Esophagus (tissue), 2 donors: ENCODE results near the gene RNU5B-1. TPM values are rescaled to one million over a fixed set of nuclear protein-coding genes. Genes with fewer than 3 reads are reported as not detected.

Source experiments
- H3K27ac ChIP-seq, 2 donors: one replicate each; pipeline ENCODE4 v1.5.1; 2013; ENCODE audit warnings: low read depth in 2 of 2, mild to moderate bottlenecking in 2 of 2, inconsistent platforms in 1 of 2, low read length in 1 of 2, moderate library complexity in 1 of 2
- H3K27me3 ChIP-seq, 2 donors: one replicate each; pipeline ENCODE4 v1.6.1; 2013; ENCODE audit warnings: low read length in 2 of 2, control low read depth in 1 of 2, mild to moderate bottlenecking in 1 of 2; ENCODE audit not compliant: insufficient read depth in 2 of 2, control insufficient read depth in 1 of 2
- H3K36me3 ChIP-seq, 2 donors: one replicate each; pipeline ENCODE4 v1.6.1; 2013; ENCODE audit warnings: low read length in 1 of 2; ENCODE audit not compliant: control insufficient read depth in 2 of 2, insufficient read depth in 2 of 2
- H3K4me1 ChIP-seq, 2 donors: one replicate each; pipeline ENCODE4 v1.6.1; 2013; ENCODE audit warnings: low read length in 1 of 2; ENCODE audit not compliant: control insufficient read depth in 2 of 2, insufficient read depth in 2 of 2
- H3K4me3 ChIP-seq, 2 donors: one replicate each; pipeline ENCODE4 v1.5.1; 2013; ENCODE audit warnings: low read length in 2 of 2, mild to moderate bottlenecking in 2 of 2, low read depth in 1 of 2, moderate library complexity in 1 of 2
- H3K9me3 ChIP-seq, 2 donors: one replicate each; pipeline ENCODE4 v1.6.1; 2013; ENCODE audit warnings: mild to moderate bottlenecking in 2 of 2, low read depth in 1 of 2, low read length in 1 of 2, moderate library complexity in 1 of 2; ENCODE audit not compliant: control insufficient read depth in 2 of 2, insufficient read depth in 1 of 2
- WGBS, 2 donors: extraction: QIAGEN DNeasy Blood & Tissue Kit; methylation state at CpG; one replicate each; pipeline ENCODE4 v1.1.7; 2013; 5-methylcytosine and 5-hydroxymethylcytosine counted together
- polyA plus RNA-seq, 2 donors: library from polyadenylated mRNA; stranded (reverse); fragments of 200-250 nt; gene quantifications; one replicate each; pipeline ENCODE4 v1.2.3, GENCODE V29; 2013
- donor health status: healthy with polysubstance abuse.
- donor health status: Bipolar disorder and iron deficiency.

Gene RNU5B-1
- polyA plus RNA-seq, 2 donors = not detected

DNA sequence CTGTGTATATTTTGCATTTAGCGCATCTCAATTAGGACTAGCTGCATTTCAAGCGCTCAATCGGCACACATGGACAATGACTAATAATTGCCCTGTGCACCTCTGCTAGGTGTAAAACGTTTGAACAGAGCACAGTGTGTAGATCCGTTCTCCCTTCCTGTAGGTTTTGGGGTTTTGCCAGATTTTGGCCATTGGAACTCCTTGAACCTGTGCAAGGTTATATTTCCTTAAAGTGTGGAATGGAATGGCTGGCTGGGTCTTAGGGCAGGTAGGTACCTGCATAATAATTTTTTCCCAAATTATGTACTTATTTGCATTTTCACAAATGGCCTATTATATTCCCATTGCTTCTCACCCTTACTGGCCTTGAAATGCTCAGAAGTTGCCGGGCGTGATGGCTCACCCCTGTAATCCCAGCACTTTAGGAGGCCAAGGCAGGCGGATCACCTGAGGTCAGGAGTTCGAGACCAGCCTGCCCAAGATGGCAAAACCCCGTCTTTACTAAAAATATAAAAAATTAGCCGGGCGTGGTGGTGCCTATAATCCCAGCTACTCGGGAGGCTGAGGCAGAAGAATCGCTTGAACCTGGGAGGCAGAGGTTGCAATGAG is 777 bp downstream of the RNU5B-1 start:
- Histone ChIP-seq H3K36me3 (no peaks in the 10 kb centered on the region), H3K4me3 (peak overlapping the region; percentile 9 to 27), H3K27me3 (no peaks in the 10 kb centered on the region), H3K9me3 (no peaks in the 10 kb centered on the region), H3K4me1 (peaks cover 0 to 3% of the 10 kb centered on the region in 2 donors), H3K27ac (peak overlapping the region; percentile 77 to 89)
- 40 to 42% methylated on average over 14 of the region's 14 CpGs for WGBS, 2 donors

DNA sequence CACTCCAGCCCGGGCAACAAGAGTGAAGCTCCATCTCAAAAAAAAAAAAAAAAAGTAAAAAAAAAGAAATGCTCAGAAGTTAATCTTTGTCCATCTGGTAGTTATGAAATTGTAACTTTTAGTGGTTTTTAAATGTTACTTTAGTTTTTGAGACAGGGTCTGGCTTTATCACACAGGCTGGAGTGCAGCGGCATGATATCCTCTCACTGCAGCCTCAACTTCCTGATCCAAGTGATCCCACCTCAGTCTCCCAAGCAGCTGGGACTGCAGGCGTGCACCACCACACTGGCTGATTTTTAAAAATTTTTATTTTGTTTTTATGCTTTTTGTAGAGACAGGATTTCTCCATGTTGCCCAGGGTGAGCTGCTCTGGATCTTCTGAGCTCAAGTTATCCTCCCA is 1.3 kb downstream of the RNU5B-1 start:
- WGBS, 2 donors = 81 to 84% methylated on average over 3 of the region's 3 CpGs

DNA sequence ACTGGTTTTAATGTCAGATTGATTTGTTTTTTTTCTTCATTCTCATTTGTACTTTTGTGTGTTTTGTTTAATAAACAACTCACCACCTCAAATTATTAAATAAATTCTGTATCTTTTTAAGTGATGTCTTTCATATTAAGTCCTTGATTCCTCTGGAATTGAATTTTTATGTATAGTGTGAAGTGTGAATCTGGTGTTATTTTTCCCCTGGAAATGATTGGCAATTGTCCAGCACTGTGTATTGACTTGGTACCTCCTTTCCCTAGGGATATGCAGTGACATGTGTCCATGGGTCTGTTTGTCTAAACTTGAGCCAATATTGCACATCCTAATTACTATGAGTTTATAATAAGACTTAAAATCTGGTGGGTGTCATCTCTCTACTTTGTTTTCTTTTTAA is 2.1 kb downstream of the RNU5B-1 start:
- Histone ChIP-seq H3K4me1 (peaks cover 0 to 3% of the 10 kb centered on the region in 2 donors), H3K4me3 (no peak overlapping the region), H3K9me3 (no peaks in the 10 kb centered on the region), H3K36me3 (no peaks in the 10 kb centered on the region), H3K27me3 (no peaks in the 10 kb centered on the region), H3K27ac (no peak overlapping the region)

More for the DNA sequence above, 1.3 kb downstream of the RNU5B-1 start:
- Histone ChIP-seq H3K4me3 (no peak overlapping the region), H3K27me3 (no peaks in the 10 kb centered on the region), H3K36me3 (no peaks in the 10 kb centered on the region), H3K9me3 (no peaks in the 10 kb centered on the region), H3K27ac (no peak overlapping the region), H3K4me1 (peaks cover 0 to 3% of the 10 kb centered on the region in 2 donors)

DNA sequence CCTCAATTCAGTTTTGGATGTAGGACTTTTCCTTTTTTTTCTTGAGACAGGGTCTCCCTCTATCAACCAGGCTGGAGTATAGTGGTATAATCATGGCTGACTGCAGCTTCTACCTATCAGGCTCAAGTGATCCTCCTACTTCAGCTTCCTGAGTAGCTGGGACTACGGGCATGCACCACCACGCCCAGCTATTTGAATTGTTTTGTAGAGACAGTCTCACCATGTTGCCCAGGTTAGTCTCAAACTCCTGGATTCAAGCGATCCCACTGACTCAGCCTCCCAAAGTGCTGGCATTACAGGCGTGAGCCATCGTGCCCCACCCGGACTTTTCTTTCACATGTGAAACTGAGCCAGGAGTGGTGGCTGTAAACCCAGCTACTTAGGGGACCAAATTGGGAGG is 3.5 kb downstream of the RNU5B-1 start:
- H3K4me1 ChIP-seq = peaks cover 0 to 3% of the 10 kb centered on the region in 2 donors
- no peaks in the 10 kb centered on the region for H3K36me3 ChIP-seq
- no peaks in the 10 kb centered on the region for H3K27me3 ChIP-seq
- H3K27ac ChIP-seq = no peak overlapping the region
- 55 to 62% methylated on average over 6 of the region's 6 CpGs for WGBS, 2 donors
- no peak overlapping the region for H3K4me3 ChIP-seq
- H3K9me3 ChIP-seq = no peaks in the 10 kb centered on the region

DNA sequence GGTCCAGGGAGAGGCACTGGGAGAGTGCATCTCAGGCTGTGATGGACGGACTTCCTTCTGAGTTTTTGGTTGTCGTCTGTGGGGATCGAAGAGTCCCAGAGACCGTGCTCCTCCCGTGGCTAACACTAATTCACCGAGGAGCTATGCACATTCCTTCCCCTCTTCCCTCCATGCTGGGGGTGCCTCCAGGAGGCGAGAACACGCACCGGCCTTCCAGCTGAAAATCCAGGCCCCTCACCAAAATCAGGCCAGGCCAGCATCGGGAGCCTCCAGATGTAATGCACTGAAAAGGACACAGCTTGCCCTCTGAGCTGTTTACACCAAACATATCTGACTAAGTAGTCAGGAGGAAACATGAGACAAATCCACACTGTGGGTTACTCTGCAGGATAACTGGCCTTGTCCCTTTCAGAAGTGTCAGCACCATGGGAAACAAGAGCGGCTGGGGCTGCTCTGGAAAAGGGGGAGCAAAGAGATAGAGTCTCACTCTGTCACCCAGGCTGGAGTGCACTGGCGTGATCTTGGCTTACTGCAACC is 5.5 kb downstream of the RNU5B-1 start:
- Histone ChIP-seq H3K27me3 (no peaks in the 10 kb centered on the region), H3K36me3 (no peaks in the 10 kb centered on the region), H3K4me1 (no peaks in the 10 kb centered on the region), H3K4me3 (no peak overlapping the region), H3K9me3 (no peaks in the 10 kb centered on the region), H3K27ac (no peak overlapping the region)
- WGBS, 2 donors = 83 to 86% methylated on average over 12 of the region's 12 CpGs

DNA sequence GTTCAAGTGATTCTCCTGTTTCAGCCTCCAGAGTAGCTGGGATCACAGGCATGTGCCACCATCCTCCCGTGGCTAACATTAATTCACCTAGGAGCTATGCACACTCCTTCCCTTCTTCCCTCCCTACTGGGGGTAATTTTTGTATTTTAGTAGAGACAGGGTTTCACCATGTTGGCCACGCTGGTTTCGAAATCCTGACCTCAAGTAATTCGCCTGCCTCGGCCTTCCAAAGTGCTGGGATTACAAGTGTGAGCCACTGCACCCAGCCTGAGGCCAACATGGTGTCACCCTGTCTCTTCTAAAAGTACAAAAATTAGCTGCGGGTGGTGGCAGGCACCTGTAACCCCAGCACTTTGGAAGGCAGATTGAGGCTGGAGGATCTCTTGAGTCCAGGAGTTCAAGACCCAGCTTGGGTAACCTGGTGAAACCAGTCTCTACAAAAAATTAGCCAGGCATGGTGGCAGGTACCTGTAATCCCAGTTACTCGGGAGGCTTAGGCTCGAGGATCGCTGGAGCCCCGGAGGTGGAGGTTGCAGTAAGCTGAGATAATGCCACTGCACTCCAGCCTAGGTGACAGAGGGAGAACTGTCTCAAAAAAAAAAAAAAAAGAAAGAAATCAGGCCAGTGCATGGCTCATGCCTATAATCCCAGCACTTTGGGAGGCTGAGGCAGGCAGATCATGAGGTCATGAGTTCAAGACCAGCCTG is 6.1 kb downstream of the RNU5B-1 start:
- no peak overlapping the region for H3K4me3 ChIP-seq
- no peaks in the 10 kb centered on the region for H3K9me3 ChIP-seq
- H3K36me3 ChIP-seq = no peaks in the 10 kb centered on the region
- H3K4me1 ChIP-seq = no peaks in the 10 kb centered on the region
- 86% methylated on average over 10 of the region's 10 CpGs for WGBS, 2 donors
- H3K27me3 ChIP-seq = no peaks in the 10 kb centered on the region
- no peak overlapping the region for H3K27ac ChIP-seq

DNA sequence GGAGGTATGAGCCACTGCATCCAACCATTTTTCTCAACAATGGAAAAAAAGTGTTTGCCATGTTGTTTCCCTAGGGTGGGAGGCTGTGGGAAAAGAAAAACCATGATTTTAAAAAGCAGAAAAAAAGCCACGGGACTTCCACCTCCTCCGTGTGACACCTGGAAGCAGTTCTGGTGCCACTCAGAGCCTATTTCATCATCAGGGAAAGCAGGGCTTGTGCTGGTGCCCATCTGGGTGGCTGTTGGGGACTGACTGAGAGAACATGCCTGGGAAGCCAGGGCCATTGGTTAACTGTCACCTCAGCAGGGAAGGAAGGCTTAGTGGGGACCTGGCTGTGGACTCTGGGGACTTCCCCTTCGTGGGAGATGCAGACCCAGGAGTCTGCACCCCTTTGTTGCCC is 7.3 kb downstream of the RNU5B-1 start:
- H3K27ac ChIP-seq = no peak overlapping the region
- H3K27me3 ChIP-seq = no peaks in the 10 kb centered on the region
- WGBS, 2 donors = 41 to 46% methylated on average over 3 of the region's 3 CpGs

DNA sequence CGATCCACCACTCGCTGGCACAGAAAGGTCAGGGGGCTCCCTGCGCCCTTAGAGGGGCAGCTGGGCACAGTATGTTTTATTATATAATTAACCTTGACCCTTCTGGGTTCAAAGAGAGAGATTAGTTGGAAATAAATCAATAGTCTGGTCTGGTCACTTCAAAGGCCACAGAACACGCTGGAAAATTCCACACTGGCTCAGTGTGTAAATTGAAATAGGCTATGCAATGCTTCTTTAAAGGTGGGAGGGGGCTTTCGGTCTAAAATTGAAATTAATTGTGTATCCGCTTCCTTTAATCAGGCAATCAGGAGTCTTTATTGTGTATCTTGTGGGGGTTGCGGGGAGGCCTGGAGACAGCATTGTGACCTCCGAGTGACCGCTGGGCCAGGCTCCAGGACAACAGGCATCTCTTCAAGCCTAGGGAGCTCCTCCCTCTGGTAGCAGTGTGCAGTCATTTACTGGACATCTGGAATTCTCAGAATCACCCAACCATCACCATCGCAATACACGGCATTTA is 8.0 kb downstream of the RNU5B-1 start:
- Histone ChIP-seq H3K4me3 (no peak overlapping the region), H3K36me3 (no peaks in the 10 kb centered on the region), H3K27ac (no peak overlapping the region), H3K27me3 (no peaks in the 10 kb centered on the region), H3K4me1 (no peaks in the 10 kb centered on the region), H3K9me3 (no peaks in the 10 kb centered on the region)
- WGBS, 2 donors = 65 to 72% methylated on average over 11 of the region's 11 CpGs

More for the DNA sequence above, 7.3 kb downstream of the RNU5B-1 start:
- no peak overlapping the region for H3K4me3 ChIP-seq
- no peaks in the 10 kb centered on the region for H3K4me1 ChIP-seq
- no peaks in the 10 kb centered on the region for H3K36me3 ChIP-seq
- H3K9me3 ChIP-seq = no peaks in the 10 kb centered on the region

DNA sequence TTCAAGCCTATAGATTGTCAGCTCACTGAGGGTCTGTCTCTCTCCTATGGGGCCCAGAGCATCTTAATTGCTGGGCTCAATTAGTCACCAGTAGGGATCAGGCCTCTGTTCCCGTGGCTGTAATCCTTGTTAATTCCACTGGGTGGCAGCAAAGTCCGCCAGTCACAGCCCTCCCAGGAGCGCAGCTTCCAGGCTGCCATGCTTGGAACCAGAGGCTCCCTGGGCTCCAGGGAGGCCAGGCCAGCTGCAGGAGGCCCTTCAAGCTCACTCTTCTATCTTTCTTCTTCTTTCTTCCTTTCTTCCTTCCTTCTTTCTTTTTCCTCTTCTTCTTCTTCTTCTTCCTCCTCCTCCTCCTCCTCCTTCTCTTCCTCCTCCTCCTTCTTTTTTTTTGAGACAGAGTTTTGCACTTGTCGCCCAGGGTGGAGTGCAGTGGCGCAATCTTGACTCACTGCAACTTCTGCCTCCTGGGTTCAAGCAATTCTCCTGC is 14.4 kb downstream of the RNU5B-1 start:
- no peak overlapping the region for H3K4me3 ChIP-seq
- no peaks in the 10 kb centered on the region for H3K9me3 ChIP-seq
- 33 to 36% methylated on average over 5 of the region's 5 CpGs for WGBS, 2 donors
- no peaks in the 10 kb centered on the region for H3K4me1 ChIP-seq
- no peaks in the 10 kb centered on the region for H3K27me3 ChIP-seq
- H3K36me3 ChIP-seq = no peaks in the 10 kb centered on the region
- no peak overlapping the region for H3K27ac ChIP-seq
